Psoas muscle (tissue), 8 donors: ENCODE results near the gene ECI1. TPM values are rescaled to one million over a fixed set of nuclear protein-coding genes. Genes with fewer than 3 reads are reported as not detected.

Experiments used
- ATAC-seq, 4 donors: fragments of 200-7000 bp; cut with Tn5 transposase; one replicate each; pipeline ENCODE4 v1.9.1; 2020; ENCODE audit warnings: moderate library complexity in 3 of 4, mild to moderate bottlenecking in 2 of 4
- DNase-seq, 2 donors: peaks; one replicate each; pipeline ENCODE4 v3.0.0-alpha.2; 2020
- H3K27ac ChIP-seq: fragments of 200-600 bp; one replicate; pipeline ENCODE4 v1.8.0; 2022
- H3K27me3 ChIP-seq, 3 donors: fragments of 200-600 bp in 1 of 3; one replicate each; pipeline versions ENCODE4 v1.6.1 to v1.8.0; 2013 to 2022; ENCODE audit warnings: low read length in 2 of 3, mild to moderate bottlenecking in 2 of 3, moderate library complexity in 1 of 3; ENCODE audit not compliant: insufficient read depth in 3 of 3
- H3K36me3 ChIP-seq, 2 donors: fragments of 200-600 bp in 1 of 2; one replicate each; pipeline versions ENCODE4 v1.6.1 to v1.8.0; 2013 to 2022; ENCODE audit warnings: low read depth in 1 of 2, mild to moderate bottlenecking in 1 of 2, moderate library complexity in 1 of 2; ENCODE audit not compliant: insufficient read depth in 1 of 2
- H3K4me1 ChIP-seq: fragments of 200-600 bp; one replicate; pipeline ENCODE4 v1.8.0; 2022
- H3K4me3 ChIP-seq: fragments of 200-600 bp; one replicate; pipeline ENCODE4 v1.8.0; 2022; ENCODE audit warnings: mild to moderate bottlenecking
- H3K9me3 ChIP-seq: fragments of 200-600 bp; one replicate; pipeline ENCODE4 v1.8.0; 2022
- CTCF ChIP-seq: fragments of 200-600 bp; IDR thresholded peaks from one replicate; pipeline ENCODE4 v1.8.0; 2022; ENCODE audit warnings: antibody characterized with exemption
- WGBS, 3 donors: extraction: QIAGEN DNeasy Blood & Tissue Kit; methylation state at CpG; one replicate each; pipeline versions ENCODE4 v1.1.6 to v1.1.7; 2013; 5-methylcytosine and 5-hydroxymethylcytosine counted together
- intact Hi-C, 2 donors: fragments of 100-400 bp; cut with DNase I; formaldehyde crosslinking; loops; one replicate each; pipeline versions ENCODE4 v1.11.0 to v1.14.2; 2022
- polyA plus RNA-seq, 3 donors: library from polyadenylated mRNA; stranded (reverse); fragments of 200-250 nt; gene quantifications; one replicate each; pipeline ENCODE4 v1.2.3, GENCODE V29; 2013
- total RNA-seq, 4 donors: library from RNA; stranded (reverse); fragmentation: NEBNext Ultra II Directional in 2 of 4; extraction: Animal tissue kit (Norgen Biotek cat#: 25700) in 2 of 4; gene quantifications; one replicate each; pipeline versions ENCODE4 v1.2.1 to v1.2.4, GENCODE V29; 2021 to 2023
- donor health status: healthy with polysubstance abuse.
- donor health status: DM: no; HTN: no; CAD: no; lungs with moderate emphysema.
- donor health status: Bipolar disorder and iron deficiency.
- donor health status: healthy.
- donor health status: DM: yes; HTN: yes; CAD: no.
- donor health status: DM: no; HTN: no; CAD: no.
- donor health status: DM: no; HTN: no; CAD: no.
- donor health status: DM: yes; HTN: yes; CAD: no.

ECI1 gene
- total and polyA plus RNA-seq, 7 donors: 81.7 to 205 (median 138) TPM

GRCh38 chr16:2229632-2230250 is 21.6 kb downstream of the ECI1 start:
- 87 to 91% (median 91%) methylated on average over 20 to 23 of the region's 23 CpGs for WGBS, 3 donors
- intact Hi-C loops: no loop called here
- H3K4me3 ChIP-seq: no peak overlapping the region
- no peak for ATAC-seq
- DNase-seq: no peak
- H3K27ac ChIP-seq: no peak overlapping the region
- TF ChIP-seq CTCF: no peak
- H3K9me3 ChIP-seq: no peaks in the 10 kb centered on the region
- peaks cover 3 to 73% of the 10 kb centered on the region in 2 donors for H3K36me3 ChIP-seq
- H3K4me1 ChIP-seq: peaks cover 14% of the 10 kb centered on the region
- no peaks in the 10 kb centered on the region for H3K27me3 ChIP-seq

GRCh38 chr16:2229091-2229490 is 22.3 kb downstream of the ECI1 start:
- Histone ChIP-seq H3K9me3 (no peaks in the 10 kb centered on the region), H3K27me3 (no peaks in the 10 kb centered on the region), H3K36me3 (peaks cover 3 to 66% of the 10 kb centered on the region in 2 donors), H3K27ac (no peak overlapping the region), H3K4me3 (no peak overlapping the region), H3K4me1 (peaks cover 19% of the 10 kb centered on the region)
- 80 to 82% (median 82%) methylated on average over 11 to 12 of the region's 12 CpGs for WGBS, 3 donors
- intact Hi-C loops: no loop called here
- ATAC-seq (no peak), DNase-seq (no peak)
- TF ChIP-seq CTCF: no peak

- ATAC-seq (no peak), DNase-seq (no peak)
- no peak for TF ChIP-seq CTCF
- Histone ChIP-seq H3K4me1 (peaks cover 19% of the 10 kb centered on the region), H3K4me3 (no peak overlapping the region), H3K36me3 (peaks cover 3 to 58% of the 10 kb centered on the region in 2 donors), H3K9me3 (no peaks in the 10 kb centered on the region), H3K27me3 (no peaks in the 10 kb centered on the region), H3K27ac (no peak overlapping the region)
- WGBS, 3 donors: 88 to 91% (median 89%) methylated on average over 25 of the region's 25 CpGs
- intact Hi-C loops: no loop called here
Observed at GRCh38 chr16:2228161-2228824, 23.1 kb downstream of the ECI1 start.

DNA sequence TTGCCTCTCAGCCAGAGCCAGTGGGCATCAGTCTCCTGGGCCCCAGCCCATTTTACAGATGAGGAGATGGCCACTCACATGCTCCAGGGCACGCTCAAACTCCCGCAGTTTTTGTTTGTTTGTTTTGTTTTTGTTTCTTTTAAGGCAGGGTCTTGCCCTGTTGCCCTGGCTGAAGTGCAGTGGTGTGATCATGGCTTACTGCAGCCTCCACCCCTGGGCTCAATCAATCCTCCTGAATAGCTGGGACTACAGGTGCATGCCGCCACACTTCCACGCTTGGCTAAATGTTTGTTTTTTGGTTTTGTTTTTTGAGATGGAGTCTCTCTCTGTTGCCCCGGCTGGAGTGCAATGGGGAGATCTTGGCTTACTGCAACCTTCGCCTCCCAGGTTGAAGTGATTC is 24.5 kb downstream of the ECI1 start:
- DNase-seq (no peak), ATAC-seq (no peak)
- no peak for TF ChIP-seq CTCF
- no peaks in the 10 kb centered on the region for H3K27me3 ChIP-seq
- H3K36me3 ChIP-seq: peaks cover 0 to 45% of the 10 kb centered on the region in 2 donors
- intact Hi-C loops: loop anchor here (2.0 kb wide), 1 partner anchor 20 kb away; no protein-coding TSS in a partner anchor
- H3K4me3 ChIP-seq: no peak overlapping the region
- peaks cover 19% of the 10 kb centered on the region for H3K4me1 ChIP-seq
- WGBS, 3 donors: 90% methylated on average over 6 of the region's 6 CpGs
- H3K9me3 ChIP-seq: no peaks in the 10 kb centered on the region
- no peak overlapping the region for H3K27ac ChIP-seq
